C1 segment of cervical spinal cord (tissue), 14 donors: Measurements from ENCODE around the gene NOB1.

Experiments
- DNase-seq, 14 donors: peaks; one replicate each; lab custom pipeline; 2025; lab: John Stamatoyannopoulos, UW

NOB1 gene

DNA sequence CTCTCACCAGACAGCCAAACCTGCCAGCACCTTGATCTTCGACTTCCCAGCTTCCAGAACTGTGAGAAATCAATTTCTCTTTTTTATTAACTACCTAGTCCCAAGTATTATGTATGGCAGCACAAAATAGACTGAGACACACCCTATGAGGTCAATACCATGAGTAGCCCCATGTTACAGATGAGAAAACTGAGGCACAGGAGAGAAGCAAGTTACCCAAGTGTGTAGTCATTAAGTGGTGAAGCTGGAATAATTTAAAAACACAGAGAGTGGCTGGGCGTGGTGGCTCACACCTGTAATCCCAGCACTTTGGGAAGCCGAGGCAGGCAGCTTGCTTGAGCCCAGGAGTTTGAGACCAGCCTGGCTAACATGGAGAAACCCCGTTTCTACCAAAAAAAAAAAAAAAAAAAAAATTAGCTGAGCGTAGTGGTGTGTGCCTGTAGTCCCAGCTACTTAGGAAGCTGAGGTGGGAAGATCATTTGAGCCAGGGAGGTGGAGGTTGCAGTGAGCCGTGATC lies 33.2 kb downstream of the NOB1 start:
- no peak for DNase-seq

DNA sequence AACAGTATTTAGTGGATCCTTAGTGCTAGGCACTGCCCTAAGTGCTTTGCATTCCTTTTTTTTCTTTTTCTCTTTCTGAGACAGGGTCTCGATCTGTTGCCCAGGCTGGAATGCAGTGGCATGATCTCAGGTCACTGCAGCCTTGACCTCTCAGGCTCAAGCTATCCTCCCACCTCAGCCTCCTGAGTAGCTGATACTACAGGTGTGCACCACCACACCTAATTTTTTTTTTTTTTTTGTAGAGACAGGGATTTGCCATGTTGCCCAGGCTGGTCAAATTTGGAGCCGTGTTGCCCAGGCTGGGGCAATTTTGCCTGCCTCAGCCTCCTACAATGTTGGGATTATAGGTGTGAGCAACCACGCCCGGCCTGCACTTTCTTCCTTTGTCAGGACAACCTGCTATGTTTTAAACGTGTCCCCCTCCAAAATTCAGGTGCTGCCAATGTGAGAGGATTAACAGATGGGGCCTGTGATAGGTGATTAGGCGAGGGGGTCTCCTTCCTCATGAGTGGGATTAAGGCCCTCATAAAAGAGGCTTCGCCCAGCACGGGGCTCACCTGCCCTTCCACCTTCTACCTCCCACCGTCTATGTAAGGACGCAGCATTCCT lies 33.8 kb downstream of the NOB1 start:
- DNase-seq: no peak

DNA sequence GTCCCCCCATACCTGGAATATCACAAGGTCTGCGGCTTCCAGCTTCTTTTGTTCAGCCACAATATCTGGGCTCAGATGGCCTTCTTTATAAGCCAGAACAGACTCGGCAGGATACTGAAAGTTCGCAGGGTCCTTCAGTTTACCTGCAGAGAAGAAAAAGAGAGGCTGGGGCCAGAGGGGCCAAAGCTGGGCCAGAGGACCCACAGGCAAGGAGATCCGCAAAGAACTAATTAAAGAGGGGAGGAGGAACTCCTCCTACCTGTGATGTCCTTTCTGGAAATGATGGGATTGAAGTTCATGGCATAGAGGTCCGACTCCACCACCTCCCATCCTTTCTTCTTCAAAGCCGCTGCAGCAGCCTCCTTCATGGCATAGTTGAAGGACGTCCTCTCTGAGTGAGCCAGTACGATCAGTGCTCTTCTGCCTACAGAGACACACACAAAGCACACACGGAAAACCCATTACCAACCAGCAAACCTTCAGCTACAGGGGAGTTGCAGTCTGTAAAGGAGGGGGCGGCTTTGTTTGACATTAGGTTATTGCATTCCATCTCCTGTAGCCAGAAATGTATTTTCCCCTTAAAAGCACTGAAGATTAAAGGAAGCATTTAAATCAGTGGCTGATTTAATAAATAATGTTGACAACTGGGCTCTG lies 36.5 kb downstream of the NOB1 start:
- DNase-seq: no peak

DNA sequence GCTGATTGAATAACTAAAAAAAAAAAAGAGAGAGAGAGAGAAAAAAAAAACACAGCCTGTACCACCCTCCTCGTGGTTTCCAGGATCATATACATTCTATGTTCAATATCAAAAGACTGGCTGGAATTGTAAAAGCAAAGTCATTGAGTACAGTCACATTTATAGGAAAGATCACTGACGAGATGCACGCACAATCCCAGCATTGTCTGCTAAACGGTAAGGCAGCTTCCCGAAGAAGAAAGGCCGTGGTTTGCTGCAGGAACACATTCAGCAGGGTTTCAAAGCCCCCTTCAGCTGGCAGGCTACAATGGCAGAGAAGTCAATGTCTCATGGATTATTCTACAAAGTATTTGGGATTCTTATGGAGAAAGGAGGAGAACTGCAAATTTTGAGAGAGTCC lies 37.7 kb downstream of the NOB1 start:
- peak in 3 of 14 donors; percentile 5 to 38 (median 13) for DNase-seq

DNA sequence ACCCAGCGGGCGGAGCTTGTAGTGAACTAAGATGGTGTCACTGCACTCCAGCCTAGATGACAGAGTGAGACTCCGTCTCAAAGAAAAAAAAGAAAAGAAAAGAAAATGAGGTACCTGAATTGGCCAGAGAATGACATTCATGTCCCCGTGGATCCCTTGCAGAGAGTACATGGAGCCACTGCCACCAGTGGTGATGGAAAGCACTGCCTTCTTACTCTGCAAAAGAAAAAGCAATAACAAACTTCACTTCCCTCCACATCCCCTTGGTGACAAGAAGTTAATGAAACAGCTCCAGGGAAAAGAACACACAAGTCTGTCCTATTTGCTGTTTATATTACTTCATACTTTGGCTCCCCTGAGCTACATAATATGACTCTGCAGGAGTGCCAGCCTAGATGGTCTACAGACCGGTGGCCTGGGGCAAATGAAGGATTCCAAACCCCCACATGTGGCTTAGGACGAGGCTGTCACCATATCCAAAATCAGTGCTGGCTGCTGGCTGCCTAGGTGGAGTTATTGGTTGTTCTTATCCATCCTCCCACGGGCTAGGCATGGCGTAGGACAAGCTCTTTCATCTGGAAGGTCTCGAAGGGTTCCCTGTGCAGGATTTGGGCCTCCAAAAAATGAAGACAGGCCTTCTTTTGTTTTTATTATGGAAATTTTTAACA lies 41.7 kb downstream of the NOB1 start:
- no peak for DNase-seq

DNA sequence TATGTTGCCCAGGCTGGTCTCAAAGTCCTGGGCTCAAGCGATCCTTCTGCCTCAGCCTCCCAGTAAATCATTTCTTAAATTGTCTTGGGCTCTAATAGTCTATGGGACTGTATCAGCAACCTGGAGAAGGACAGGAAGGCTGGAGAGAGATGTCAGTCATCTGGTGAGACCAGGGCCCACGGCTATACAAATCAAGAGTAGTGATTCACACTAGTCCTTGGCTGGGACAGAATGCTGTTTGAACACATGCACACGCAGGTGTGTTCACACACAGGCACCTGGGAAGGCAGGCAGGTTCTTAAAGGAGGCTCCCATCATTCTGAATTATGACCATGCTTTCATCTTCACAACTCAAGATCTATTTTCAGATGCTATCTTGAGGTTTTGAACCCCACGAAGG lies 42.4 kb downstream of the NOB1 start:
- DNase-seq: no peak

DNA sequence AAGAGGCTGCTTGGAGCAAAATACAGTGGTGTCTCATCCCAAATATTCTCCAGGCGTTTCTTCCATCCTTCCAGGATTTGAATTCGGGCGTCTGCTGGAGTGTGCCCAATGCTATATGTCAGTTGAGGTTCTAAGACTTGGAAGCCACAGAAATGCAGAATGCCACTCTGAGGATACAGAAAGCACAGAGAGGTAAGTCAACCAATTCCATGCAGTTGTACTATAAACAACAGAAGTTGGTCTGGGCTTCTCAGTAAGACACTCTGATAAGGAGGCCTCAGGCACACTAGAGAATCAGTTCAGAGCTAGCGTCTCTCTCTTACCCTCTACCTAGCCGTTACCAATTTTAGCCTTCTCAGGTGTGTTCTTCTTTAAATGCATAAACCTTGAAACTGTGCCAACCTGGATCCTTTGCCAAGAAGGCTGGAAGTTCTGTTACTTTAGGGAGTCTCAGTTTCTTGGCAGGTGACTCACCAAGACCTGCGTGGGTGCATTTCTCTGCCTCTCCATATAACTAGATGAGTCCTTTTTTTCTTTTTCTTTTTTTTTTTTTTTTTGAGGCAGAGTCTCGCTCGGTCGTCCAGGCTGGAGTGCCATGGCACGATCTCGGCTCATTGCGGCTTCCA lies 43.5 kb downstream of the NOB1 start:
- no peak for DNase-seq

DNA sequence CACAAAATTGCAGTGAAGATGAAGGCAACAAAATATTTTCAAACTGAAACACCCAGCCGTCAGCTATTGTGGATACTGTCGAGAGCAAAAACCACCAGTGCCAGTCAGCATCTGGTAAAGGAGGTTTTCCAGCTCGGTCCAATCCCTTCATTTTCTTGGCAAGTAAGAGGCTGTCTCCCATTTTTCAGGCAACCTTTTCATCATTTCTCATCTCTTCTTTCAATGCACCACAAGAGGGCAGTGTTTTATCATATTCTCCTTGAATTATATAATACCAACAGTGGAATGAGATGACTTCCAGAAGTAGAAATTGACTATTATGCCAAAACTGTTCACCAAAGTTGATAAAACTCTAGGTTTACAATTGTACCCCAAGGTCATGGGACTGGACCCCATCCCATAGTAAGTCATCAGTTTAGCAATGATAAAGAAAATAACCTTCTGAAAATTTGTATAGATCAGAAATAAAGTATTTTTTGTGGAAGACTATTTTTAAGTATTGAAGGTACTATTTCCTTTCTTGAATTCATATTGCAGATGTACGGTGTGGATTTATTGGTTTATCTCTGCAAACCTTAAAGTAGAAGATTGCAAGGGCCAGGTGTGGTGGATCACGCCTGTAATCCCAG lies 45.2 kb downstream of the NOB1 start:
- peak in 2 of 14 donors; percentile 5 to 56 for DNase-seq

DNA sequence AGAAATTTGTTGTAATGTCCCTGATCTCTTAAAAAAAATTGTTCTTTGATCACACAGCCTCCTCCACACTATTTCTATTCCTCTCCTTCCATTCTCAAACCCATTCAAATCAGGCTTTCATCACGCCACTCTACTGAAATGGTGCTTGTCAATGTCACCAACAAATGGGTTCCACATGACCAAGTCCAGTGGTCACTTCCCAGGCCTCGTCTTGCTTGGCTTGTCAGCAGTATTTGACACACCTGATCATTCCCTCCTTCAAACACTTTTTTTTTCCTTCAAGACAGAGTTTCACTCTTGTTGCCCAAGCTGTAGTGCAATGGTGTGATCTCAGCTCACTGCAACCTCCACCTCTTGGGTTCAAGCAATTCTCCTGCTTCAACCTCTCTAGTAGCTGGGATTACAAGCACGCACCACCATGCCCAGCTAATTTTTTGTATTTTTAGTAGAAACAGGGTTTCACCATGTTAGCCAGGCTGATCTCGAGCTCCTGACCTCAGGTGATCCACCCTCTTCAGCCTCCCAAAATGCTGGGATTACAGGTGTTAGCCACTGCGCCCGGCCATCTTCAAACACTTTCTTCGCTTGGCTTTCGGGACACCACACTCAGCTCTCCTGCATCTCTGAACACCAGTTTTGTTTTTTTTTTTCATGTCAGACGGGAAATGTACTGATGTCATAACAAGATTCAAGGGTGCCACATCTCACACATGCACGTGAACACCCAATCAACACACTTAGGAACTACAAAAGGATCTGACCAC lies 46.6 kb downstream of the NOB1 start:
- no peak for DNase-seq

DNA sequence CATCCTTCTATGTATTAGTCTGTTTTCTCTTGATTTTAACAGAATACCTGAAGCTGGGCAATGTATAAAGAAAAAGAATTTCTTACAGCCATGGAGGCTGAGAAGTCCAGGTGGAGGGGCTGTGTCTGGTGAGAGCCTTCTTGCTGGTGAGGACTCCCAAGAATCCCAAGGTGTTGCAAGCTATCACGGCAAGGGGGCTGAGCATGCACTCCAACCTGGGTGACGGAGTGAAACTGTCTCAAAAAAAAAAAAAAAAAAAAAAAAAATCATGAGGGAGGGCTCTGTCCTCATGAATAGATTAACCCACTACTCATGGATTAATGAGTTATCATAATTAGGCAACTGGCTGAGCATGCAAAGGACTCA lies 47.8 kb downstream of the NOB1 start:
- no peak for DNase-seq

DNA sequence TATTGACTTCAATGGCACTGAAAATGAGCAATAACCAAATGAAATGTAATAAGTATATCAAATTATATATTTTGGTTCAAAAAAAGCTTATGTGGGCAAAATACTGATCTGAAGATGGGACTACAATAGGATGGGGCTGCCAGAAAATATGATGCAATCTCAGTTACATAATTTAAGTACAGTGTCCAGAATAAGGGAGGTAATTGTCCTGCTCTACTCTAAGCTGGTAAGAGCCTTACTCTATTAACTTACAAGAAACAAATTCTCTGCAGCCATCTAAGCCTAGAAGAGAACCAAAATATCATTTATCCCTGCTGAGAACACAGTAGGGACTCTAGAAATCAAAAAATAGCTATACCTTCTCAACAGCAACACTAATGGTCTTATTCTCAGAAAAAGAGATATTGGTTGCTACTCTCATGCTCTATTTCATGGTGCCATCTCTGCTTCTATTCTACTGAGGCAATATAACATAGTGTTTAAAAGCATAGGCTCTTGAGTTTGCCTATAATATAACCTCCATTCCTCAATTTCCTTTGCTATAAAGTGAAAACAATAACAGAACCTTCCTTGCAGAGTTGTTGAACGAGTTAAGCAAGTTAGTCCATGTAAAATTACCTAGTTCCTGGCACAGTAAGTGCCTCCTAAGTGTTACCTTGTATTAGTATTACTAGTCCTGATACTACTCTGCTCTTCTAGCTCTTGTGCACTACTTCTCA lies 48.3 kb downstream of the NOB1 start:
- DNase-seq: no peak

DNA sequence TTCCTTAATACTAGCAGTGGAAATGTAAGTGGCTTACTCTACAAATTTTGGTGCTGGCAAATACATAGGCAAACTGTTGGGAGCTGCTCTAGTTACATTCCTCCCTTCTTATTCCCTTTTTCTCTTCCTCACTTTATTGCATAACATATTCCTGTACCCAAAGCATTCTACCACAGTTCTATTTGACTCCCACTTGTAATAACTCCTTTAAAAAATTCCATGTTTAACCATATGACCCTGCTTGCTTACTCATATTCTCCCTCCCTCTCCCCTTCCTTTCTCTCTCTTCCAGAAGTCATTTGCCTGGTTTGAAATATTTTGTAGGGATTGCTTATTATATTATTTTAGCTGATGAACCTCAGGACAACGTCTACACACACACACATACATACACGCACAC lies 51.1 kb downstream of the NOB1 start:
- DNase-seq: no peak

DNA sequence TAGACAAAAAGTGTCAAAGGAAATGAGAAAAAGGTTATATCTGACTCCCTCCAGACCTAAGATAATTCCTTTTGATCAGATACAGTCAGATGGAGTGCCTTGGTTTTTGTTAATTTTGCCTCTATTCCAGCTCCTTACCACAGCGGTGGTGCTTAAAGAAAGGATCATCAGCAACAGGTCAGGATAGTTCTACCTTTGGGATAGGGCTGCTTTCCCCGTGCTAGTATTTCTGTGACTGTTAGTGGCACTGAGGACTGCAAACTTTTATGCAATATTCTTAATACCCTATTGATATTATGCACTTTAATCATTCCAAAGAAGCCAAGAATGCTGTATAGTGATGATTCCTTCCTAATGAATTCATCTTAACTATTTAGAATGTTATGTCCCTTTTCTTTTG lies 52.9 kb downstream of the NOB1 start:
- DNase-seq: no peak

DNA sequence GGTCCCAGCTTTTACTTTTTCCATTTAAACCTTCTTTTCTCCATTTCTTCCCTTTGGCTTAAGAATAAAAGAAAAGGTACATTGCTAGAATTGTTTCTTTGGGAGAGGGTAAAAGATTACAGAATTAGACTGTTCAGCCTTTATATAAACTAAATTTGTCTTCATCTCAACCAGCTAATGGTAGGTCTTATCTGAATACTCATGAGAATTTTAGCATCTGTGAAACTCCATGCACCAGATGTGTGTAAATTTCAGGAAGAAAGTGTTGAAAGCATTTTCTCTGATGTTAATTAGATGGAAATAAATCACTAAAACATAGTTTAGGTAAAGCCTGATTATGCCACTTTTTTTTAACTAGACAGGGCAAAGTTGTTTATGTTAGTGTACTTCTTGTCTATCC lies 53.3 kb downstream of the NOB1 start:
- no peak for DNase-seq

DNA sequence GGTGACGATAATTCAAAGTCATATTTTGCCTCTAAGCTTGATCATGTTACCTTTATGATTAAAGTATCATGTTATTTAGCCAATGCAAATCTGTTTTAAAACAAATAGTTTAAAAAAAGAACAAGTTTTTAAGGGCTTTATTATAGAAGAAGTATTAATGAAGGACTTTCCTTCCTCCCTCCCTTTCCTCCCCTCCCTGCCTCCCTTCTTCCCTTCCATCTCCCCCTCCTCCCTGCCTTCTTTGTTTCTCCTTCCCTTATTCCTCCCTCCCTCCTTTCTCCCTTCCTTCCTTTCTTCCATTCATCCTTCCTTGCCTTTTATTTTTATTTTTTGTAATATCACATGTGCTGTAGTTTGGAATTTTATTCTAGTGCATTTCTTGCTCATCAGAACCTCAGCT lies 54.8 kb downstream of the NOB1 start:
- DNase-seq: no peak

DNA sequence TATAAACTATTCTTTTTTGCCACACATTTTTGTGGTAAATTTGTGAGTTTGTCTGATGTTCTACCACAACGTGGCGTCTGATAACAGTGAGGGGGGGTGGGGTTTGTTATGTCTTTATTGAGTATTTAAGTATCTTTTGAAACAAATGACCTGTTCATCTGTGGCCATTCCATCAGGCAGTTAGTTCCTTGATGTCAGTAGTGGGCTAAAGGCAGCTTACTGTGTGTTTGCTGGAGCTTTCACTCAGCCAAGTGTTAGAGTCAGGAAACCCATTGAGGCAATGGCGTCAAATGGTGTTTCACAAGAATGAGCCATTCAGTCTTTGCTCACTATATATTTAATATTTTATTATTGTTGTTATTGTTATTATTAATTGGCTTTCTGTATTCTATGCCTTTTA lies 56.3 kb downstream of the NOB1 start:
- no peak for DNase-seq

DNA sequence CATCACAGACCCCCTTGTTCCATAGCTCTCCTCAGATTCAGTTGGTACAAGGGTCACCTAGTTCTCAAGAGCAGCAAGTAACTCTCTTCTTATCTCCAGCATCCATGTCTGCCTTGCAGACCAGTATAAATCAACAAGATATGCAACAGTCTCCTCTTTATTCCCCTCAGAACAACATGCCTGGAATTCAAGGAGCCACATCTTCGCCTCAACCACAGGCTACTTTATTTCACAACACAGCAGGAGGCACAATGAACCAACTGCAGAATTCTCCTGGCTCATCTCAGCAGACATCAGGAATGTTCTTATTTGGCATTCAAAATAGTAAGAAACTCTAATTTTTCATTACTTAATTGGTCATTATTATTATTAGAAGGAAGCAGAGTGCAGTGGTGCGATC lies 60.8 kb downstream of the NOB1 start:
- no peak for DNase-seq

DNA sequence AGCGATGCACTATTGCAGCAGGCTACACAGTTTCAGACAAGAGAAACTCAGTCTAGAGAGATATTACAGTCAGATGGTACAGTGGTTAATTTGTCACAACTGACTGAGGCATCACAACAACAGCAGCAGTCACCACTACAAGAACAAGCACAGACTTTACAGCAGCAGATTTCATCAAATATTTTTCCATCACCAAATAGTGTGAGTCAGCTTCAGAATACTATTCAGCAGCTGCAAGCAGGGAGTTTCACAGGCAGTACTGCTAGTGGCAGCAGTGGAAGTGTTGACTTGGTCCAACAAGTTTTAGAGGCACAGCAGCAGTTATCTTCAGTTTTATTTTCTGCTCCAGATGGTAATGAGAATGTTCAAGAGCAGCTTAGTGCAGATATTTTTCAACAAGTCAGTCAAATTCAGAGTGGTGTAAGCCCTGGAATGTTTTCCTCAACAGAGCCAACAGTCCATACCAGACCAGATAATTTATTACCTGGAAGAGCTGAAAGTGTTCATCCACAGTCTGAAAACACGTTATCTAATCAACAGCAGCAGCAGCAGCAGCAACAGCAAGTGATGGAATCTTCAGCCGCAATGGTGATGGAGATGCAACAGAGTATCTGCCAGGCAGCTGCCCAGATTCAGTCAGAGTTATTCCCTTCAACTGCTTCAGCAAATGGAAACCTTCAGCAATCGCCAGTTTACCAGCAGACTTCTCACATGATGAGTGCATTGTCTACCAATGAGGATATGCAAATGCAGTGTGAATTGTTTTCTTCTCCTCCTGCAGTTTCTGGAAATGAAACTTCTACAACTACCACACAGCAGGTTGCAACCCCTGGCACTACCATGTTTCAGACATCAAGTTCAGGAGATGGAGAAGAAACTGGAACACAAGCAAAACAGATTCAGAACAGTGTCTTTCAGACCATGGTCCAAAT lies 62.5 kb downstream of the NOB1 start:
- DNase-seq: peak in 1 of 14 donors; percentile 8
